GM23338 (cell line): ENCODE data around the gene ADAMTSL2. TPM values are rescaled to one million over a fixed set of nuclear protein-coding genes. Genes with fewer than 3 reads are reported as not detected.

ENCODE experiments used
- ATAC-seq: fragments of 200-7000 bp; cut with Tn5 transposase; 3 replicates; pipeline ENCODE4 v1.9.1; 2020
- DNase-seq: peaks from one replicate; pipeline ENCODE4 v3.0.0-alpha.2; 2015; ENCODE audit warnings: low spot score
- H2AFZ ChIP-seq: fragments of 200-600 bp; sonication (generic); 2 replicates; pipeline ENCODE4 v1.8.0; 2016; ENCODE audit warnings: antibody characterized with exemption, mild to moderate bottlenecking, moderate library complexity
- H3F3A ChIP-seq: fragments of 200-600 bp; sonication (generic); replicated peaks from 2 replicates; pipeline ENCODE4 v1.8.0; 2017; ENCODE audit warnings: antibody characterized with exemption, mixed run types, low read depth
- H3K27ac ChIP-seq: fragments of 200-600 bp; sonication (generic); 2 replicates; pipeline ENCODE4 v1.6.1; 2016; ENCODE audit warnings: low read depth
- H3K27me3 ChIP-seq: fragments of 200-600 bp; sonication (generic); 2 replicates; pipeline ENCODE4 v1.8.0; 2016; ENCODE audit warnings: mild to moderate bottlenecking, mixed run types, moderate library complexity; ENCODE audit not compliant: insufficient read depth
- H3K36me3 ChIP-seq: fragments of 200-600 bp; sonication (generic); 2 replicates; pipeline ENCODE4 v1.8.0; 2016; ENCODE audit warnings: mild to moderate bottlenecking; ENCODE audit not compliant: insufficient read depth
- H3K4me1 ChIP-seq: fragments of 200-600 bp; sonication (generic); 2 replicates; pipeline ENCODE4 v1.8.0; 2016; ENCODE audit warnings: mild to moderate bottlenecking, moderate library complexity; ENCODE audit not compliant: insufficient read depth
- H3K4me2 ChIP-seq: fragments of 200-600 bp; sonication (generic); 2 replicates; pipeline ENCODE4 v1.7.1; 2017; ENCODE audit warnings: mixed run types
- H3K4me3 ChIP-seq: fragments of 200-600 bp; sonication (generic); 2 replicates; pipeline ENCODE4 v1.6.1; 2016; ENCODE audit warnings: mixed run types
- H3K79me2 ChIP-seq: fragments of 200-600 bp; sonication (generic); replicated peaks from 2 replicates; pipeline ENCODE4 v1.8.0; 2017; ENCODE audit warnings: mild to moderate bottlenecking; ENCODE audit not compliant: insufficient read depth
- H3K9me2 ChIP-seq: fragments of 200-600 bp; sonication (generic); 2 replicates; pipeline ENCODE4 v1.8.0; 2017; ENCODE audit not compliant: insufficient read depth
- H4K20me1 ChIP-seq: fragments of 200-600 bp; sonication (generic); replicated peaks from 2 replicates; pipeline ENCODE4 v1.8.0; 2017; ENCODE audit warnings: mild to moderate bottlenecking; ENCODE audit not compliant: insufficient read depth
- H3K27ac Mint-ChIP-seq: 2 replicates; pipeline ENCODE4 v1.8.0; 2020; ENCODE audit warnings: inconsistent platforms, mild to moderate bottlenecking, moderate library complexity, mixed read lengths
- H3K27me3 Mint-ChIP-seq: 3 replicates; pipeline ENCODE4 v1.8.0; 2022; ENCODE audit warnings: low read depth, mild to moderate bottlenecking, moderate library complexity, mixed read lengths, inconsistent platforms; ENCODE audit not compliant: insufficient read depth, poor library complexity
- H3K36me3 Mint-ChIP-seq: 3 replicates; pipeline ENCODE4 v1.8.0; 2021; ENCODE audit warnings: low read depth, mild to moderate bottlenecking, inconsistent platforms, moderate library complexity, mixed read lengths
- H3K4me1 Mint-ChIP-seq: 3 replicates; pipeline ENCODE4 v1.8.0; 2020; ENCODE audit warnings: mild to moderate bottlenecking, inconsistent platforms, mixed read lengths
- H3K4me3 Mint-ChIP-seq: 3 replicates; pipeline ENCODE4 v1.8.0; 2021; ENCODE audit warnings: moderate library complexity, mild to moderate bottlenecking, inconsistent platforms, mixed read lengths
- H3K9me3 Mint-ChIP-seq: 3 replicates; pipeline ENCODE4 v1.8.0; 2020; ENCODE audit warnings: moderate library complexity, mild to moderate bottlenecking, inconsistent platforms, mixed read lengths
- CREB1 ChIP-seq: fragments of 250-450 bp; sonication (Bioruptor Pico); IDR thresholded peaks from 2 replicates; pipeline ENCODE4 v1.5.0; 2020; ENCODE audit warnings: low read depth, mild to moderate bottlenecking, moderate library complexity
- ETS1 ChIP-seq: IDR thresholded peaks from 2 replicates; pipeline ENCODE4 v1.6.1; 2016; ENCODE audit warnings: antibody characterized with exemption
- EZH2 ChIP-seq: fragments of 200-600 bp; sonication (generic); IDR thresholded peaks from one replicate; pipeline ENCODE4 v1.8.0; 2017; ENCODE audit warnings: antibody characterized with exemption, mild to moderate bottlenecking, low read depth; ENCODE audit not compliant: unreplicated experiment
- EZH2phosphoT487 ChIP-seq: fragments of 200-600 bp; sonication (generic); IDR thresholded peaks from one replicate; pipeline ENCODE4 v1.8.1; 2018; ENCODE audit warnings: antibody characterized with exemption; ENCODE audit not compliant: unreplicated experiment
- JUNB ChIP-seq: IDR thresholded peaks from one replicate; pipeline ENCODE4 v1.6.1; 2016; ENCODE audit warnings: antibody characterized with exemption; ENCODE audit not compliant: unreplicated experiment
- NANOG ChIP-seq: IDR thresholded peaks from 2 replicates; pipeline ENCODE4 v1.6.1; 2016; ENCODE audit warnings: antibody characterized with exemption, borderline replicate concordance
- POLR2AphosphoS5 ChIP-seq: IDR thresholded peaks from 2 replicates; pipeline ENCODE4 v1.6.1; 2016; ENCODE audit warnings: antibody characterized with exemption, low read depth
- STAT1 ChIP-seq: IDR thresholded peaks from one replicate; pipeline ENCODE4 v1.6.1; 2016; ENCODE audit warnings: antibody characterized with exemption; ENCODE audit not compliant: unreplicated experiment
- ZNF114 ChIP-seq: fragments of 250-450 bp; sonication (Bioruptor Pico); IDR thresholded peaks from 2 replicates; pipeline ENCODE4 v1.5.0; 2020; ENCODE audit warnings: mild to moderate bottlenecking, moderate library complexity
- ZNF331 ChIP-seq: fragments of 250-450 bp; sonication (Bioruptor Pico); IDR thresholded peaks from 2 replicates; pipeline ENCODE4 v1.5.0; 2020; ENCODE audit warnings: low read depth, mild to moderate bottlenecking, moderate library complexity
- polyA plus RNA-seq: library from polyadenylated mRNA; unstranded; fragments of >200 nt; fragmentation: Nextera tagmentation; extraction: Ambion mirVana; gene quantifications from 2 replicates; pipeline ENCODE4 v1.2.1, GENCODE V29; 2016
- total RNA-seq: library from RNA; depleted of rRNA; stranded (reverse); fragments of >200 nt; shearing (Covaris generic); gene quantifications from 2 replicates; pipeline ENCODE4 v1.2.3, GENCODE V29; 2014
- TF ChIP-seq, protein P1 (sequence below), 2 experiments: fragments of 200-600 bp in 1 of 2; sonication (generic) in 1 of 2; conservative IDR thresholded peaks; 2 replicates each; pipeline versions ENCODE4 v1.5.1 to v1.6.1; 2016 to 2017; ENCODE audit warnings: antibody characterized with exemption in 2 of 2, low read depth in 2 of 2, mild to moderate bottlenecking in 2 of 2, moderate library complexity in 1 of 2
- TF ChIP-seq, protein P2 (sequence below): fragments of 250-450 bp; sonication (Bioruptor Pico); IDR thresholded peaks from 2 replicates; pipeline ENCODE4 v1.5.0; 2020; ENCODE audit warnings: mild to moderate bottlenecking, moderate library complexity
- TF ChIP-seq, protein P3 (sequence below): IDR thresholded peaks from one replicate; pipeline ENCODE4 v1.6.1; 2018; ENCODE audit warnings: antibody characterized with exemption; ENCODE audit not compliant: unreplicated experiment

The ADAMTSL2 gene
- total and polyA plus RNA-seq, 2 experiments from 2014 or later: 0.15 to 0.66 TPM

GRCh38 chr9:133539991-133540697 lies 5.6 kb downstream of the ADAMTSL2 start:
- Mint-ChIP-seq H3K4me3 (no peak overlapping the region; the same call in 2 of the 3 replicates), H3K27ac (no peak overlapping the region), H3K4me1 (peaks cover 16% of the 10 kb centered on the region), H3K36me3 (no peaks in the 10 kb centered on the region), H3K27me3 (peaks cover 15% of the 10 kb centered on the region), H3K9me3 (no peaks in the 10 kb centered on the region)
- TF ChIP-seq, protein P1, sequence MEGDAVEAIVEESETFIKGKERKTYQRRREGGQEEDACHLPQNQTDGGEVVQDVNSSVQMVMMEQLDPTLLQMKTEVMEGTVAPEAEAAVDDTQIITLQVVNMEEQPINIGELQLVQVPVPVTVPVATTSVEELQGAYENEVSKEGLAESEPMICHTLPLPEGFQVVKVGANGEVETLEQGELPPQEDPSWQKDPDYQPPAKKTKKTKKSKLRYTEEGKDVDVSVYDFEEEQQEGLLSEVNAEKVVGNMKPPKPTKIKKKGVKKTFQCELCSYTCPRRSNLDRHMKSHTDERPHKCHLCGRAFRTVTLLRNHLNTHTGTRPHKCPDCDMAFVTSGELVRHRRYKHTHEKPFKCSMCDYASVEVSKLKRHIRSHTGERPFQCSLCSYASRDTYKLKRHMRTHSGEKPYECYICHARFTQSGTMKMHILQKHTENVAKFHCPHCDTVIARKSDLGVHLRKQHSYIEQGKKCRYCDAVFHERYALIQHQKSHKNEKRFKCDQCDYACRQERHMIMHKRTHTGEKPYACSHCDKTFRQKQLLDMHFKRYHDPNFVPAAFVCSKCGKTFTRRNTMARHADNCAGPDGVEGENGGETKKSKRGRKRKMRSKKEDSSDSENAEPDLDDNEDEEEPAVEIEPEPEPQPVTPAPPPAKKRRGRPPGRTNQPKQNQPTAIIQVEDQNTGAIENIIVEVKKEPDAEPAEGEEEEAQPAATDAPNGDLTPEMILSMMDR (conservative IDR thresholded peaks at IDR 0.05; ENCODE audit: low read depth in 2 of 2): no peak
- no peak for TF ChIP-seq CREB1 (CRISPR knock-in tag)
- TF ChIP-seq NANOG: no peak
- no peak for TF ChIP-seq EZH2phosphoT487
- no peak for TF ChIP-seq POLR2AphosphoS5
- TF ChIP-seq EZH2: no peak
- TF ChIP-seq ETS1: no peak
- TF ChIP-seq, protein P2, sequence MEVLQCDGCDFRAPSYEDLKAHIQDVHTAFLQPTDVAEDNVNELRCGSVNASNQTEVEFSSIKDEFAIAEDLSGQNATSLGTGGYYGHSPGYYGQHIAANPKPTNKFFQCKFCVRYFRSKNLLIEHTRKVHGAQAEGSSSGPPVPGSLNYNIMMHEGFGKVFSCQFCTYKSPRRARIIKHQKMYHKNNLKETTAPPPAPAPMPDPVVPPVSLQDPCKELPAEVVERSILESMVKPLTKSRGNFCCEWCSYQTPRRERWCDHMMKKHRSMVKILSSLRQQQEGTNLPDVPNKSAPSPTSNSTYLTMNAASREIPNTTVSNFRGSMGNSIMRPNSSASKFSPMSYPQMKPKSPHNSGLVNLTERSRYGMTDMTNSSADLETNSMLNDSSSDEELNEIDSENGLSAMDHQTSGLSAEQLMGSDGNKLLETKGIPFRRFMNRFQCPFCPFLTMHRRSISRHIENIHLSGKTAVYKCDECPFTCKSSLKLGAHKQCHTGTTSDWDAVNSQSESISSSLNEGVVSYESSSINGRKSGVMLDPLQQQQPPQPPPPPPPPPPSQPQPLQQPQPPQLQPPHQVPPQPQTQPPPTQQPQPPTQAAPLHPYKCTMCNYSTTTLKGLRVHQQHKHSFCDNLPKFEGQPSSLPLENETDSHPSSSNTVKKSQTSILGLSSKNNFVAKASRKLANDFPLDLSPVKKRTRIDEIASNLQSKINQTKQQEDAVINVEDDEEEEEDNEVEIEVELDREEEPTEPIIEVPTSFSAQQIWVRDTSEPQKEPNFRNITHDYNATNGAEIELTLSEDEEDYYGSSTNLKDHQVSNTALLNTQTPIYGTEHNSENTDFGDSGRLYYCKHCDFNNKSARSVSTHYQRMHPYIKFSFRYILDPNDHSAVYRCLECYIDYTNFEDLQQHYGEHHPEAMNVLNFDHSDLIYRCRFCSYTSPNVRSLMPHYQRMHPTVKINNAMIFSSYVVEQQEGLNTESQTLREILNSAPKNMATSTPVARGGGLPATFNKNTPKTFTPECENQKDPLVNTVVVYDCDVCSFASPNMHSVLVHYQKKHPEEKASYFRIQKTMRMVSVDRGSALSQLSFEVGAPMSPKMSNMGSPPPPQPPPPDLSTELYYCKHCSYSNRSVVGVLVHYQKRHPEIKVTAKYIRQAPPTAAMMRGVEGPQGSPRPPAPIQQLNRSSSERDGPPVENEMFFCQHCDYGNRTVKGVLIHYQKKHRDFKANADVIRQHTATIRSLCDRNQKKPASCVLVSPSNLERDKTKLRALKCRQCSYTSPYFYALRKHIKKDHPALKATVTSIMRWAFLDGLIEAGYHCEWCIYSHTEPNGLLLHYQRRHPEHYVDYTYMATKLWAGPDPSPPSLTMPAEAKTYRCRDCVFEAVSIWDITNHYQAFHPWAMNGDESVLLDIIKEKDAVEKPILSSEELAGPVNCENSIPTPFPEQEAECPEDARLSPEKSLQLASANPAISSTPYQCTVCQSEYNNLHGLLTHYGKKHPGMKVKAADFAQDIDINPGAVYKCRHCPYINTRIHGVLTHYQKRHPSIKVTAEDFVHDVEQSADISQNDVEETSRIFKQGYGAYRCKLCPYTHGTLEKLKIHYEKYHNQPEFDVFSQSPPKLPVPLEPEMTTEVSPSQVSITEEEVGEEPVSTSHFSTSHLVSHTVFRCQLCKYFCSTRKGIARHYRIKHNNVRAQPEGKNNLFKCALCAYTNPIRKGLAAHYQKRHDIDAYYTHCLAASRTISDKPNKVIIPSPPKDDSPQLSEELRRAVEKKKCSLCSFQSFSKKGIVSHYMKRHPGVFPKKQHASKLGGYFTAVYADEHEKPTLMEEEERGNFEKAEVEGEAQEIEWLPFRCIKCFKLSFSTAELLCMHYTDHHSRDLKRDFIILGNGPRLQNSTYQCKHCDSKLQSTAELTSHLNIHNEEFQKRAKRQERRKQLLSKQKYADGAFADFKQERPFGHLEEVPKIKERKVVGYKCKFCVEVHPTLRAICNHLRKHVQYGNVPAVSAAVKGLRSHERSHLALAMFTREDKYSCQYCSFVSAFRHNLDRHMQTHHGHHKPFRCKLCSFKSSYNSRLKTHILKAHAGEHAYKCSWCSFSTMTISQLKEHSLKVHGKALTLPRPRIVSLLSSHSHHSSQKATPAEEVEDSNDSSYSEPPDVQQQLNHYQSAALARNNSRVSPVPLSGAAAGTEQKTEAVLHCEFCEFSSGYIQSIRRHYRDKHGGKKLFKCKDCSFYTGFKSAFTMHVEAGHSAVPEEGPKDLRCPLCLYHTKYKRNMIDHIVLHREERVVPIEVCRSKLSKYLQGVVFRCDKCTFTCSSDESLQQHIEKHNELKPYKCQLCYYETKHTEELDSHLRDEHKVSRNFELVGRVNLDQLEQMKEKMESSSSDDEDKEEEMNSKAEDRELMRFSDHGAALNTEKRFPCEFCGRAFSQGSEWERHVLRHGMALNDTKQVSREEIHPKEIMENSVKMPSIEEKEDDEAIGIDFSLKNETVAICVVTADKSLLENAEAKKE: no peak
- no peak for TF ChIP-seq ZNF331
- TF ChIP-seq ZNF114 (CRISPR knock-in tag): no peak
- TF ChIP-seq, protein P3, sequence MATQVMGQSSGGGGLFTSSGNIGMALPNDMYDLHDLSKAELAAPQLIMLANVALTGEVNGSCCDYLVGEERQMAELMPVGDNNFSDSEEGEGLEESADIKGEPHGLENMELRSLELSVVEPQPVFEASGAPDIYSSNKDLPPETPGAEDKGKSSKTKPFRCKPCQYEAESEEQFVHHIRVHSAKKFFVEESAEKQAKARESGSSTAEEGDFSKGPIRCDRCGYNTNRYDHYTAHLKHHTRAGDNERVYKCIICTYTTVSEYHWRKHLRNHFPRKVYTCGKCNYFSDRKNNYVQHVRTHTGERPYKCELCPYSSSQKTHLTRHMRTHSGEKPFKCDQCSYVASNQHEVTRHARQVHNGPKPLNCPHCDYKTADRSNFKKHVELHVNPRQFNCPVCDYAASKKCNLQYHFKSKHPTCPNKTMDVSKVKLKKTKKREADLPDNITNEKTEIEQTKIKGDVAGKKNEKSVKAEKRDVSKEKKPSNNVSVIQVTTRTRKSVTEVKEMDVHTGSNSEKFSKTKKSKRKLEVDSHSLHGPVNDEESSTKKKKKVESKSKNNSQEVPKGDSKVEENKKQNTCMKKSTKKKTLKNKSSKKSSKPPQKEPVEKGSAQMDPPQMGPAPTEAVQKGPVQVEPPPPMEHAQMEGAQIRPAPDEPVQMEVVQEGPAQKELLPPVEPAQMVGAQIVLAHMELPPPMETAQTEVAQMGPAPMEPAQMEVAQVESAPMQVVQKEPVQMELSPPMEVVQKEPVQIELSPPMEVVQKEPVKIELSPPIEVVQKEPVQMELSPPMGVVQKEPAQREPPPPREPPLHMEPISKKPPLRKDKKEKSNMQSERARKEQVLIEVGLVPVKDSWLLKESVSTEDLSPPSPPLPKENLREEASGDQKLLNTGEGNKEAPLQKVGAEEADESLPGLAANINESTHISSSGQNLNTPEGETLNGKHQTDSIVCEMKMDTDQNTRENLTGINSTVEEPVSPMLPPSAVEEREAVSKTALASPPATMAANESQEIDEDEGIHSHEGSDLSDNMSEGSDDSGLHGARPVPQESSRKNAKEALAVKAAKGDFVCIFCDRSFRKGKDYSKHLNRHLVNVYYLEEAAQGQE: no peak
- TF ChIP-seq JUNB: no peak
- TF ChIP-seq STAT1: no peak
- H2AFZ ChIP-seq: 0 out of 2 replicates have a peak overlapping the region, but pooled peaks have one; percentile 56
- no peak overlapping the region for H3K4me3 ChIP-seq
- H4K20me1 ChIP-seq: no peaks in the 10 kb centered on the region
- ATAC-seq (peak; percentile 4; the same call in 1 of the 3 replicates), DNase-seq (no peak)
- no peaks in the 10 kb centered on the region for H3K79me2 ChIP-seq
- H3K27me3 ChIP-seq: no peaks in the 10 kb centered on the region
- H3K27ac ChIP-seq: no peak overlapping the region
- no peaks in the 10 kb centered on the region; the same call in 1 of the 2 replicates for H3K4me1 ChIP-seq
- H3K4me2 ChIP-seq: no peak overlapping the region
- H3K9me2 ChIP-seq: no peaks in the 10 kb centered on the region
- H3K36me3 ChIP-seq: no peaks in the 10 kb centered on the region
- H3F3A ChIP-seq: no peaks in the 10 kb centered on the region
